Smooth muscle cell (in vitro differentiated cells): ENCODE data around the gene RPH3AL. TPM values are rescaled to one million over a fixed set of nuclear protein-coding genes. Genes with fewer than 3 reads are reported as not detected.

Experiments
- DNase-seq: peaks from one replicate; lab custom pipeline; 2025; ENCODE audit not compliant: unreplicated experiment; lab: John Stamatoyannopoulos, UW
- H2AFZ ChIP-seq: fragments of 200-600 bp; sonication (generic); 2 replicates; pipeline ENCODE4 v1.6.0; 2016; ENCODE audit warnings: antibody characterized with exemption, low read depth, mild to moderate bottlenecking
- H3F3A ChIP-seq: fragments of 200-600 bp; sonication (generic); 2 replicates; pipeline ENCODE4 v1.6.0; 2017; ENCODE audit warnings: antibody characterized with exemption, low read depth
- H3K27ac ChIP-seq: fragments of 200-600 bp; sonication (generic); 2 replicates; pipeline ENCODE4 v1.5.1; 2016; ENCODE audit warnings: low read depth, mild to moderate bottlenecking
- H3K27me3 ChIP-seq: fragments of 200-600 bp; sonication (generic); 2 replicates; pipeline ENCODE4 v1.6.1; 2016; ENCODE audit warnings: low read depth, mild to moderate bottlenecking
- H3K36me3 ChIP-seq: fragments of 200-600 bp; sonication (generic); 2 replicates; pipeline ENCODE4 v1.5.1; 2016; ENCODE audit warnings: low read depth
- H3K4me1 ChIP-seq: fragments of 200-600 bp; sonication (generic); 2 replicates; pipeline ENCODE4 v1.5.1; 2016; ENCODE audit warnings: low read depth
- H3K4me2 ChIP-seq: fragments of 200-600 bp; sonication (generic); 2 replicates; pipeline ENCODE4 v1.6.0; 2016; ENCODE audit warnings: mild to moderate bottlenecking
- H3K4me3 ChIP-seq: fragments of 200-600 bp; sonication (generic); 2 replicates; pipeline ENCODE4 v1.5.1; 2016; ENCODE audit warnings: mild to moderate bottlenecking
- H3K79me2 ChIP-seq: fragments of 200-600 bp; sonication (generic); 2 replicates; pipeline ENCODE4 v1.6.0; 2016; ENCODE audit warnings: low read depth, mild to moderate bottlenecking
- H3K9ac ChIP-seq: fragments of 200-600 bp; sonication (generic); 2 replicates; pipeline ENCODE4 v1.6.0; 2016; ENCODE audit warnings: low read depth
- H3K9me3 ChIP-seq: fragments of 200-600 bp; sonication (generic); replicated peaks from 2 replicates; pipeline ENCODE4 v1.5.1; 2016; ENCODE audit warnings: low read depth
- H4K20me1 ChIP-seq: fragments of 200-600 bp; sonication (generic); 2 replicates; pipeline ENCODE4 v1.6.0; 2016; ENCODE audit warnings: low read depth
- CTCF ChIP-seq: fragments of 200-600 bp; sonication (generic); IDR thresholded peaks from 2 replicates; pipeline ENCODE4 v1.5.1; 2017; ENCODE audit warnings: borderline replicate concordance, mild to moderate bottlenecking, antibody characterized with exemption; ENCODE audit not compliant: insufficient read depth, poor library complexity, severe bottlenecking
- WGBS: methylation state at CpG from one replicate; pipeline ENCODE4 v1.1.7; 2016; ENCODE audit warnings: low lambda C conversion rate; 5-methylcytosine and 5-hydroxymethylcytosine counted together
- polyA plus RNA-seq: library from polyadenylated mRNA; unstranded; fragments of >200 nt; fragmentation: Nextera tagmentation; extraction: Ambion mirVana; gene quantifications from 2 replicates; pipeline ENCODE4 v1.2.1, GENCODE V29; 2016
- total RNA-seq: library from RNA; depleted of rRNA; stranded (reverse); fragments of >200 nt; gene quantifications from 2 replicates; pipeline ENCODE4 v1.2.3, GENCODE V29; 2014

The RPH3AL gene
- total and polyA plus RNA-seq, 2 experiments from 2014 or later = 1.8 to 3.3 TPM

- Histone ChIP-seq H3K4me3 (no peak overlapping the region), H4K20me1 (no peaks in the 10 kb centered on the region), H2AFZ (no peak overlapping the region), H3K27me3 (no peaks in the 10 kb centered on the region), H3K9ac (no peak overlapping the region), H3K79me2 (no peaks in the 10 kb centered on the region), H3K36me3 (no peaks in the 10 kb centered on the region), H3F3A (no peaks in the 10 kb centered on the region), H3K4me2 (no peak overlapping the region), H3K27ac (no peak overlapping the region), H3K9me3 (no peaks in the 10 kb centered on the region), H3K4me1 (no peaks in the 10 kb centered on the region)
- DNase-seq = no peak
- TF ChIP-seq CTCF = no peak
- WGBS = 91% methylated on average over 25 of the region's 29 CpGs
These were observed 99.3 kb downstream of the RPH3AL start for GRCh38 chr17:253091-253846.

GRCh38 chr17:252456-252855, 100.2 kb downstream of the RPH3AL start:
- Histone ChIP-seq H3K79me2 (no peaks in the 10 kb centered on the region), H3K9me3 (no peaks in the 10 kb centered on the region), H3K4me2 (no peak overlapping the region), H4K20me1 (no peaks in the 10 kb centered on the region), H3K27ac (no peak overlapping the region), H3K9ac (no peak overlapping the region), H3K27me3 (no peaks in the 10 kb centered on the region), H3F3A (no peaks in the 10 kb centered on the region), H3K4me3 (no peak overlapping the region), H2AFZ (no peak overlapping the region), H3K4me1 (no peaks in the 10 kb centered on the region), H3K36me3 (no peaks in the 10 kb centered on the region)
- TF ChIP-seq CTCF = no peak
- DNase-seq = no peak
- WGBS = 95% methylated on average over 13 of the region's 13 CpGs

- Histone ChIP-seq H3F3A (no peaks in the 10 kb centered on the region), H3K4me3 (no peak overlapping the region), H3K36me3 (no peaks in the 10 kb centered on the region), H3K27ac (no peak overlapping the region), H2AFZ (no peak overlapping the region), H3K4me2 (no peak overlapping the region), H3K9me3 (no peaks in the 10 kb centered on the region), H3K9ac (no peak overlapping the region), H3K79me2 (no peaks in the 10 kb centered on the region), H4K20me1 (no peaks in the 10 kb centered on the region), H3K4me1 (no peaks in the 10 kb centered on the region), H3K27me3 (no peaks in the 10 kb centered on the region)
- no peak for TF ChIP-seq CTCF
- WGBS = 94% methylated on average over 12 of the region's 12 CpGs
- DNase-seq = no peak
These were observed 101.1 kb downstream of the RPH3AL start for GRCh38 chr17:251531-251930.
